Omental fat pad (tissue), 4 donors: ENCODE measurements around the gene PLEKHG2. TPM values are rescaled to one million over a fixed set of nuclear protein-coding genes. Genes with fewer than 3 reads are reported as not detected.
"Not testable (repeated sequence)": the region's sequence is repeated elsewhere in the genome, so short reads cannot be mapped to it uniquely, and the experiment has no call there.

ENCODE experiments used
- ATAC-seq: fragments of 150-250 bp; one replicate; pipeline ENCODE4 v1.9.1; 2016; ENCODE audit warnings: mild to moderate bottlenecking, moderate library complexity; ENCODE audit not compliant: low FRiP score
- DNase-seq: peaks from one replicate; pipeline ENCODE4 v3.0.0-alpha.2; 2019; ENCODE audit warnings: low spot score
- CTCF ChIP-seq, 3 donors: fragments of 450-650 bp; IDR thresholded peaks; one replicate each; pipeline ENCODE4 v1.5.1; 2016 to 2017; ENCODE audit warnings: antibody characterized with exemption in 3 of 3, mild to moderate bottlenecking in 3 of 3, moderate library complexity in 2 of 3
- total RNA-seq, 4 donors: library from RNA; depleted of rRNA; stranded (reverse); fragments of >200 nt; gene quantifications; one replicate each; pipeline ENCODE4 v1.1.0, GENCODE V29; 2016

PLEKHG2 gene
- total RNA-seq, 4 donors from 2014 or later = 16.5 to 35.3 (median 21.4) TPM

DNA sequence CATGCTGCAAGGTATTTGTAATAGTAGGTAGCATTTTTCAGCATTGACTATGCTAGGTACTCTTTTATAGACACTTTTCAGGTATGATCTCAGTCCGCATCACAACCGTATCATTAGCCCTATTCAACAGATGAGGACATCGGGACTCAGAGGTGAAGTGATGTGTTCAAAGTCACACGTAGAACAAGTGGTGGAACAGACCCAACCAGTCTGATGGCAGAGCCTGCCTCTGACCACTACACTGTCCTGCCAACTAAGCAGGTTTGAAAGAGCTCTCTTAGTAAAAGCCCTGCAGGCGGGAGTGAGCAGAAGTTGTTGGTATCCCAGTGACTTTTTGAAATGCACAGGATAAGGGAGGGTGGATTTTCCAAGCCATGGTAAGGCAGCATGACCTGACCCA, 41.7 kb upstream of the PLEKHG2 start:
- DNase-seq = no peak
- no peak for TF ChIP-seq CTCF (IDR thresholded peaks at IDR 0.05)

DNA sequence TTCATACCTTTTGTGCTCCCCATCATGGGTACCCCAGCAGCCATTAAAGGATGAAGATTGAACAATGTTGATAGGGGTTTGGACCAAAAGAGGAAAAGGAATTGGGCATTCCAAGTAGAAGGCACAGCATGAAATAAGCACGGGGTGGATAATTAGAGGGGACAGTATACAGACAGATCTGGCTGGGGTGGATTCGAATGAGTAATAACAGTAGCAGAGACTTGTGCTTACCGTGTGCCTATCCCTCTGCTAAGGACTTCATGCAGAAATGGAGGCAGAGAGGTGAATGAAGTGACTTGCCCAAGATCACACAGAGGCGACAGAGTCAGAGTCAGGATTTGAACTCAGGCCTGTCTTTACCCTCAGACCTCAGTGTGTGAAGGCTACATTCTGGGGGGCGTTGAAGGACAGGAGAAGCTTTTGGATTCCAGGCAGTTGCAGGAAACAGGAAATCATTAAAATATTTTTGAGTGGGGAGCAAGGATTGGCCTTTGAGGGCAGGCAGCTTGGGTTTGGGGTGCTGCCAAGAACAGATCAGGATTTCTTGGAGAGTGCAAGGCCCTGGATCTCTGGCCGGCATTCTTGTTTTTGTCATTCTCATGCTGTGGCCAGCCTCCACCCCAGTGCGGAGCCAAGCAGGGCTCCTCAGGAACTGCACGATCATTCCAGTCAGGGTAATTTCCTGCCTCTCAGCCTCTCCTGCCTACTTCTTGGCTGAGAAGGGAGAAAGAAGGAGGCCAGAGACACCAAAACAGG, 40.2 kb upstream of the PLEKHG2 start:
- TF ChIP-seq CTCF (IDR thresholded peaks at IDR 0.05) = no peak
- DNase-seq (no peak), ATAC-seq (peak; percentile 85)

More for the DNA sequence above, 41.7 kb upstream of the PLEKHG2 start:
- no peak for ATAC-seq

GRCh38 chr19:39372941-39373340, 39.5 kb upstream of the PLEKHG2 start:
- TF ChIP-seq CTCF (IDR thresholded peaks at IDR 0.05) = no peak
- ATAC-seq (peak; percentile 8), DNase-seq (no peak)

GRCh38 chr19:39375929-39376328, 36.5 kb upstream of the PLEKHG2 start:
- ATAC-seq (no peak), DNase-seq (no peak)
- TF ChIP-seq CTCF (IDR thresholded peaks at IDR 0.05) = no peak

DNA sequence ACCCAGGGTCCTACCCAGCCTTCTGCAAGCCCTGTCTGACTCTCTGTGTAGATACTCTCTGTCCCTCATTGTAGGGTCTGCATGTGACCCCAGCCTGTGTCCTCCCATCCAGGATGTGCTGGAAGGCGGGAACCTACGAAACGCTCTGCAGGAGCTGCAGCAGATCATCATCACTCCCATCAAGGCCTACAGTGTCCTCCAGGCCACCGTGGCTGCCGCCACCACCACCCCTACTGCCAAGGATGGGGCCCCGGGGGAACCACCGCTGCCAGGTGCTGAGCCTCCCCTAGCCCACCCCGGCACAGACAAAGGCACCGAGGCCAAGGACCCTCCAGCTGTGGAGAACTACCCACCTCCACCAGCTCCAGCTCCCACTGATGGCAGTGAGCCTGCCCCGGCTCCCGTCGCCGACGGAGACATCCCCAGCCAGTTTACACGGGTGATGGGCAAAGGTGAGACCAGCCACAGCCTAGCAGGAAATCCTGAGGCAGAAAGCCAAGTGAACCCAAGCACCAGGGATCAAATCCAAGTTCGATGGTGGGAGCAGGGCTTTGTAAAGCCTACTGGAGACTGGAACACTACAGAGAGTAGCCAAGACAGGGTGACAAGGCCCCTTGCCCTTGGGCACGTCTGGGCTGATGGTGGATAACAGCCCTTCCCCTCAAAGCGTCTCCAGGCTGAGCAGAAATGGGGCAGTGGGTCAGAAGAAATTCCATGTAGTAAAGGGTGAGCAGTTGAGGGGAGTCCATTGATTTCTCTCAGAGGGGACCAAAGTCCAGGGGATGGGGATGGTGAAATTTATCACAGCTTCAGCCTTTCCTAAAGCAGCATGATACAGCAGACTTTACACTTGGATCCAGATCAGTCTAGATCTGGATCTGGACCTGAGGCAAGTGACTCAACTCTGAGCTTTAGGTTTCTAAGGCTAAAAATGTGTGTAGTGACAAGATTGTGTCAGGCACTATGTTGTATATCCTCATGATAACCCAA, 34.8 kb upstream of the PLEKHG2 start:
- TF ChIP-seq CTCF (IDR thresholded peaks at IDR 0.05) = no peak
- no peak for DNase-seq
- ATAC-seq = no peak

DNA sequence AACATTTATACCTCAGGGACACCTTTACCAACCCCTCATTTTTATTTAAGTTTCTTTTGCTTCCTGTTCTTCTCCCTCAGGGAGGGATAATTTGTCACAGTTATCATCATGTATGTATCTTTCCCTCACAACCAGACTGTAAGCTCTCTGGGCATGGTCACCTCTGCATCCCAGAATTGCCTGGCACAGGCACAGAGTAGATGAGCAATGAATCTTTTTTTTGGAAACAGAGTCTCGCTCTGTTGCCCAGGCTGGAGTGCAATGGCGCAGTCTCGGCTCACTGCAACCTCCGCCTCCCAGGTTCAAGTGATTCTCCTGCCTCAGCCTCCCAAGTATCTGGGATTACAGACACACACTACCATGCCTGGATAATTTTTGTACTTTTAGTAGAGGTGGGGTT, 33.1 kb upstream of the PLEKHG2 start:
- ATAC-seq = not testable (repeated sequence)

DNA sequence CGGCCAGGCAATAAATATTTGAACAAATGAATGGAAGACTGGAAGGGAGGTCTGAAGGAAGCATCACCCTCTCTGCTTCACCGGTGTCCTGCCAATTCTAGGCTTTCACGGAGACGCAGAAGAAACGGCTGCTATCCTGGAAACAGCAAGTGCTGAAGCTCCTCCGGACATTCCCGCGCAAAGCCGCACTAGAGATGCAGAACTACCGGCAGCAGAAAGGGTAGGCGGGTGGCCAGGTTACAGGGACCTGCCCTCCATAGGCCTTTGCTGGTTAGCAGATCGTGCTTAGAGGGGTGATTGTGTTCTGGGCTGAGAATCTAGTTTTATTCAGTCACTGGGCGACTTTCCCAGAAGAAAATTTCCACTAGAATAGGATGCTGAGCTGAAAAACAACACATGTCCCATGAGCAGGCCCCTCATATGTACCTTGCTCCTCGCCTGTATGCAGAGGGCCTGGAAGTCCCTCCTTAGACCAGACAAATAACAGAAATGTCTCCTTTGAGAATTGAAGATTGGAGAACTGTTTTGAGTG, 32.5 kb upstream of the PLEKHG2 start:
- DNase-seq (no peak), ATAC-seq (no peak)
- TF ChIP-seq CTCF (IDR thresholded peaks at IDR 0.05) = no peak

More for the DNA sequence above, 33.1 kb upstream of the PLEKHG2 start:
- not testable (repeated sequence) for DNase-seq
